Tibial nerve (tissue), 3 donors: ENCODE results near the gene DIP2C.

ENCODE experiments used
- POLR2A ChIP-seq, 2 donors: fragments of 450-650 bp; IDR thresholded peaks; one replicate each; pipeline ENCODE4 v1.6.1; 2017; ENCODE audit warnings: antibody characterized with exemption in 2 of 2, mild to moderate bottlenecking in 2 of 2, moderate library complexity in 2 of 2
- TF ChIP-seq, protein P1 (sequence below), 5 experiments: fragments of 200-600 bp in 3 of 5; fragments of 450-650 bp in 2 of 5; sonication (generic) in 3 of 5; IDR thresholded peaks; one replicate each; pipeline ENCODE4 v1.5.1; 2016 to 2019; ENCODE audit warnings: antibody characterized with exemption in 5 of 5, mild to moderate bottlenecking in 3 of 5, moderate library complexity in 2 of 5

DNA sequence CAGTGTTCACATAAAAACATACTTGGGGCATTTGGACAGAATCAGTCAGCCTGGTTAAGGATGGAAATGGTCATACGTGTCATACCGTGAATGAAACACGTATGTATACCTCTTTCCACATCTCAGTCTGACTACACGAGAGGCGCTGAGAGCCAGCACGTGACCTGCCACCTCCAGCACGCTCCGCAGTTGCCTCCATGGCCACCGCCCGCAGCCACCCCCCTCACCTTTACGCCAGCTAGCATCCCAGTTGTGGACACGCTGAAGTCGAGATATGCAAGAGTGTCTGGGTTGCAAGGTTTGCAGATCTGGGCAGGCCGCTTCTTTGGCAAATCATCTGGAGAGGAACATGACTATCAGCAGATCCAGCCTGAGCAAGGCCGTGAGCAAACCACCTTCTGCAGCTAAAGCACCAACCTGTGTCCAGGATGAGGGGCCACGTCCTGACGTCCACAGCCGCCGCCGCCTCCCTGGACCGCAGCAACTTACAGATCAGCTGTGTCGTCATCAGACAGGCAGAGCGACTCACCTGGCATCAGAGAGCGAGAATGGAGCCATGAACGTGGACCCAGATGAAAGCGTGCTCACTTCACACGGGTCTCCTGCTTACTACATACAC, 344.8 kb downstream of the DIP2C start:
- TF ChIP-seq, protein P1, sequence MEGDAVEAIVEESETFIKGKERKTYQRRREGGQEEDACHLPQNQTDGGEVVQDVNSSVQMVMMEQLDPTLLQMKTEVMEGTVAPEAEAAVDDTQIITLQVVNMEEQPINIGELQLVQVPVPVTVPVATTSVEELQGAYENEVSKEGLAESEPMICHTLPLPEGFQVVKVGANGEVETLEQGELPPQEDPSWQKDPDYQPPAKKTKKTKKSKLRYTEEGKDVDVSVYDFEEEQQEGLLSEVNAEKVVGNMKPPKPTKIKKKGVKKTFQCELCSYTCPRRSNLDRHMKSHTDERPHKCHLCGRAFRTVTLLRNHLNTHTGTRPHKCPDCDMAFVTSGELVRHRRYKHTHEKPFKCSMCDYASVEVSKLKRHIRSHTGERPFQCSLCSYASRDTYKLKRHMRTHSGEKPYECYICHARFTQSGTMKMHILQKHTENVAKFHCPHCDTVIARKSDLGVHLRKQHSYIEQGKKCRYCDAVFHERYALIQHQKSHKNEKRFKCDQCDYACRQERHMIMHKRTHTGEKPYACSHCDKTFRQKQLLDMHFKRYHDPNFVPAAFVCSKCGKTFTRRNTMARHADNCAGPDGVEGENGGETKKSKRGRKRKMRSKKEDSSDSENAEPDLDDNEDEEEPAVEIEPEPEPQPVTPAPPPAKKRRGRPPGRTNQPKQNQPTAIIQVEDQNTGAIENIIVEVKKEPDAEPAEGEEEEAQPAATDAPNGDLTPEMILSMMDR (IDR thresholded peaks at IDR 0.05): no peak
- TF ChIP-seq POLR2A (IDR thresholded peaks at IDR 0.05): no peak
